ENCODE results near the gene RIMBP3B.
"Not testable (repeated sequence)": the region's sequence is repeated elsewhere in the genome, so short reads cannot be mapped to it uniquely, and the experiment has no call there.

GRCh38 chr22:21407139-21407538 lies 23.6 kb downstream of the RIMBP3B start:
- TF ChIP-seq POLR2A (IDR thresholded peaks at IDR 0.05; ENCODE audit: low read depth, low read length); CTCF (IDR thresholded peaks at IDR 0.05; ENCODE audit: extremely low read depth in 1 of 2, insufficient read depth in 1 of 2, low read depth in 1 of 2, low read length in 2 of 2); JUN (IDR thresholded peaks at IDR 0.05; ENCODE audit: borderline replicate concordance, insufficient read depth, insufficient read length, low read depth); POLR2AphosphoS5 (IDR thresholded peaks at IDR 0.05; ENCODE audit: insufficient read depth, low read depth, low read length); EZH2 (IDR thresholded peaks at IDR 0.05; ENCODE audit: borderline replicate concordance, low read depth, low read length, severe bottlenecking): not testable (repeated sequence)

Data from endothelial cell of umbilical vein (primary cell).